22Rv1 (cell line): ENCODE data around the gene REC8.

Experiments
- ZFX ChIP-seq: fragments of 450-650 bp; IDR thresholded peaks from 2 replicates; pipeline ENCODE4 v1.6.1; 2017; ENCODE audit warnings: antibody characterized with exemption, borderline replicate concordance
- TF ChIP-seq, protein P1 (sequence below): fragments of 450-650 bp; IDR thresholded peaks from 2 replicates; pipeline ENCODE4 v1.5.1; 2017; ENCODE audit warnings: mild to moderate bottlenecking

- TF ChIP-seq, protein P1, sequence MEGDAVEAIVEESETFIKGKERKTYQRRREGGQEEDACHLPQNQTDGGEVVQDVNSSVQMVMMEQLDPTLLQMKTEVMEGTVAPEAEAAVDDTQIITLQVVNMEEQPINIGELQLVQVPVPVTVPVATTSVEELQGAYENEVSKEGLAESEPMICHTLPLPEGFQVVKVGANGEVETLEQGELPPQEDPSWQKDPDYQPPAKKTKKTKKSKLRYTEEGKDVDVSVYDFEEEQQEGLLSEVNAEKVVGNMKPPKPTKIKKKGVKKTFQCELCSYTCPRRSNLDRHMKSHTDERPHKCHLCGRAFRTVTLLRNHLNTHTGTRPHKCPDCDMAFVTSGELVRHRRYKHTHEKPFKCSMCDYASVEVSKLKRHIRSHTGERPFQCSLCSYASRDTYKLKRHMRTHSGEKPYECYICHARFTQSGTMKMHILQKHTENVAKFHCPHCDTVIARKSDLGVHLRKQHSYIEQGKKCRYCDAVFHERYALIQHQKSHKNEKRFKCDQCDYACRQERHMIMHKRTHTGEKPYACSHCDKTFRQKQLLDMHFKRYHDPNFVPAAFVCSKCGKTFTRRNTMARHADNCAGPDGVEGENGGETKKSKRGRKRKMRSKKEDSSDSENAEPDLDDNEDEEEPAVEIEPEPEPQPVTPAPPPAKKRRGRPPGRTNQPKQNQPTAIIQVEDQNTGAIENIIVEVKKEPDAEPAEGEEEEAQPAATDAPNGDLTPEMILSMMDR: no peak
- no peak for TF ChIP-seq ZFX
Observed at GRCh38 chr14:24159777-24160498, 11.9 kb upstream of the REC8 start.
